Neutrophil (primary cell): ENCODE results near the gene HHATL.
"Not testable (repeated sequence)": the region's sequence is repeated elsewhere in the genome, so short reads cannot be mapped to it uniquely, and the experiment has no call there.

Experiments
- H3K27ac ChIP-seq: fragments of 200-600 bp; sonication (generic); 2 replicates; pipeline ENCODE4 v1.5.1; 2016; ENCODE audit warnings: mild to moderate bottlenecking, moderate library complexity
- H3K27me3 ChIP-seq: fragments of 200-600 bp; sonication (generic); 2 replicates; pipeline ENCODE4 v1.6.0; 2016; ENCODE audit warnings: mild to moderate bottlenecking
- H3K36me3 ChIP-seq: fragments of 200-600 bp; sonication (generic); 2 replicates; pipeline ENCODE4 v1.5.1; 2017
- H3K4me1 ChIP-seq, 2 experiments: fragments of 200-600 bp in 1 of 2; sonication (generic) in 1 of 2; 1 replicate in 1 of 2; 2 replicates in 1 of 2; pipeline versions ENCODE4 v1.5.1 to v1.6.1; 2013 to 2016; ENCODE audit warnings: low read depth in 1 of 2, low read length in 1 of 2, mild to moderate bottlenecking in 1 of 2, moderate library complexity in 1 of 2; ENCODE audit not compliant: control insufficient read depth in 1 of 2, insufficient read depth in 1 of 2
- H3K4me3 ChIP-seq, 2 experiments: fragments of 200-600 bp in 1 of 2; sonication (generic) in 1 of 2; 1 replicate in 1 of 2; 2 replicates in 1 of 2; pipeline ENCODE4 v1.5.1; 2013 to 2016; ENCODE audit warnings: low read depth in 1 of 2, low read length in 1 of 2, mild to moderate bottlenecking in 1 of 2, moderate library complexity in 1 of 2
- H3K9me3 ChIP-seq: fragments of 200-600 bp; sonication (generic); 2 replicates; pipeline ENCODE4 v1.5.1; 2016
- CTCF ChIP-seq: fragments of 200-600 bp; sonication (generic); IDR thresholded peaks from 2 replicates; pipeline ENCODE4 v1.5.1; 2016; ENCODE audit warnings: antibody characterized with exemption

The HHATL gene

GRCh38 chr3:42729404-42730145, 27.0 kb upstream of the HHATL start:
- no peak overlapping the region for H3K4me3 ChIP-seq
- H3K9me3 ChIP-seq, result no peaks in the 10 kb centered on the region
- no peaks in the 10 kb centered on the region for H3K27me3 ChIP-seq
- no peak for TF ChIP-seq CTCF
- H3K27ac ChIP-seq, result no peak overlapping the region
- no peaks in the 10 kb centered on the region for H3K36me3 ChIP-seq
- H3K4me1 ChIP-seq, result no peaks in the 10 kb centered on the region

- H3K36me3 ChIP-seq, result no peaks in the 10 kb centered on the region
- no peaks in the 10 kb centered on the region for H3K27me3 ChIP-seq
- no peak for TF ChIP-seq CTCF
- no peak overlapping the region for H3K27ac ChIP-seq
- no peaks in the 10 kb centered on the region for H3K9me3 ChIP-seq
- no peak overlapping the region for H3K4me3 ChIP-seq
- H3K4me1 ChIP-seq, result no peaks in the 10 kb centered on the region
These were observed 26.2 kb upstream of the HHATL start for GRCh38 chr3:42728668-42729364.

GRCh38 chr3:42728056-42728455, 25.5 kb upstream of the HHATL start:
- H3K27me3 ChIP-seq, result no peaks in the 10 kb centered on the region
- no peaks in the 10 kb centered on the region for H3K36me3 ChIP-seq
- H3K9me3 ChIP-seq, result no peaks in the 10 kb centered on the region
- no peak overlapping the region for H3K27ac ChIP-seq
- no peaks in the 10 kb centered on the region for H3K4me1 ChIP-seq
- H3K4me3 ChIP-seq, result no peak overlapping the region
- no peak for TF ChIP-seq CTCF

GRCh38 chr3:42725454-42725853, 22.9 kb upstream of the HHATL start:
- no peak overlapping the region for H3K27ac ChIP-seq
- no peak overlapping the region for H3K4me3 ChIP-seq
- no peaks in the 10 kb centered on the region for H3K27me3 ChIP-seq
- no peaks in the 10 kb centered on the region for H3K36me3 ChIP-seq
- H3K9me3 ChIP-seq, result no peaks in the 10 kb centered on the region
- TF ChIP-seq CTCF, result no peak
- H3K4me1 ChIP-seq, result peaks cover 0 to 2% of the 10 kb centered on the region in 2 experiments

- Histone ChIP-seq H3K27ac (no peak overlapping the region), H3K4me3 (no peak overlapping the region), H3K27me3 (no peaks in the 10 kb centered on the region), H3K4me1 (peaks cover 6 to 12% of the 10 kb centered on the region in 2 experiments), H3K9me3 (no peaks in the 10 kb centered on the region), H3K36me3 (no peaks in the 10 kb centered on the region)
- no peak for TF ChIP-seq CTCF
These were observed 20.6 kb upstream of the HHATL start for GRCh38 chr3:42723219-42723618.

GRCh38 chr3:42722442-42722841, 19.8 kb upstream of the HHATL start:
- peaks cover 13 to 16% of the 10 kb centered on the region in 2 experiments for H3K4me1 ChIP-seq
- not testable (repeated sequence) for H3K4me3 ChIP-seq, H3K27ac ChIP-seq, H3K9me3 ChIP-seq, H3K36me3 ChIP-seq, H3K27me3 ChIP-seq
